ENCODE measurements around the gene RAB11FIP5.
A peak's percentile ranks its signal among the peaks of the same experiment; 100 is the strongest.

Gene RAB11FIP5

DNA sequence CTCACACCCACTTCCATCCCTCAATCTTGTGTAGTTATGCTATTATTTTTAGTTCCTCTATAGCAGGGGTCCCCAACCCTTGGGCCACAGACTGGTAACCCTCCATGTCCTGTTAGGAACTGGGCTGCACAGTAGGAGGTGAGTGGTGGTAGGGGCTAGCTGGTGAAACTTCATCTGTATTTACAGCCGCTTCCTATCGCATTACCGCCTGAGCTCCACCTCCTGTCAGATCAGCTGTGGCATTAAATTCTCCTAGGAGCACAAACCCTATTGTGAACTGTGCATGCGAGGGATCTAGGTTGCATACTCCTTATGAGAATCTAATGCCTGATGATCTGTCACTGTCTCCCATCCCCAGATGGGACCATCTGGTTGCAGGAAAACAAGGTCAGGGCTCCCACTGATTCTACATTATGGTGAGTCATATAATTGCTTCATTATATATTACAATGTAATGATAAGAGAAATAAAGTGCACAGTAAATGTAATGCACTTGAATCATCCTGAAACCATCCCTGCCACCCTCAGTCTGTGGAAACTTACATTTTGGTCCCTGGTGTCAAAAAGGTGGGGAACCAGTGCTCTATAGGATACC, 1.6 kb upstream of the RAB11FIP5 start:
- TF ChIP-seq GATA2 (IDR thresholded peaks at IDR 0.05; ENCODE audit: low read depth, low read length) (no peak), GATA3 (IDR thresholded peaks at IDR 0.05; ENCODE audit: low read depth, low read length) (no peak)

DNA sequence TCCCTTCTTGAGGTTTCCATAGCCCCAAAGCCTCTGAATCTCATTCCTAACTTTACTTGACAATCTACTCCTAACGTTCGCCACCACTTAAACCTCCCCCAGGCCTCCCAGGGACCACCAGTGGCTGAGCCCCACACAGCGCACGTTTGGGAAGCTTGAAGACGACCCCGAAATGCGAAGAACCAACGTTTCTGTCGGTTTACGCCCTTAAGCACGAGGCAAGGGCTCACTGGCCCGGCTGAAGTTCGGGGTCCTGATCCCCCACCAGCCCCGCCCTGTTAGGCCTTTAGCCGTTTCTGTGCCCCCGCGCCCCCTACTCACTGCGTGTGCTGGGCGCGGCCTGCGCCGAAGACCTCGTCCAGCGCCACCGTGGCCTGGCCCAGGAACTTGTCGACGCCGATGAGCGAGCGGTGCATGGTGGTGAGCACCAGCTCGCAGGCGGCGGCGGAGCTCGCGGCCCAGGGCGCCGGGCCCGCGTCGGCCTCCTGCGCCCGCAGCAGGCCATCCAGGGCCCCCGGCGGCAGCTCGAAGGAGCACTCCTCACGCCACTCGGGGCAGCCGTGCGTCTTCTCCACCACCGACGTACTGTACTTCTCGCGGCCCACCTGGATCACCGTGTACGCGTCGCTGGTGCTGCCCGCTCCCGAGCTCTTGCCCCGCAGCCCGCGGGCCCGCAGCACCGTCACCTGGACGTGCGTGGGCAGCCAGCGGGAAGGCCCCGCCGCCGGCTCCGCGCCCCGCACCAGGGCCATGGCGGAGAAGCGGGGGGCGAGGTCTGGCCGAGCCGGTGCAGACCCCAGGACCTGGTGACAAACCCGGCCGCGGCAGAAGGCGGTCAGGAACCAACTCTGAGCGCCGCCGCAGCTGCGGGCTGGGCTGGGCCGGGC, 479 bp downstream of the RAB11FIP5 start:
- TF ChIP-seq GATA2 (IDR thresholded peaks at IDR 0.05; ENCODE audit: low read depth, low read length): no peak
- no peak for TF ChIP-seq GATA3 (IDR thresholded peaks at IDR 0.05; ENCODE audit: low read depth, low read length)

DNA sequence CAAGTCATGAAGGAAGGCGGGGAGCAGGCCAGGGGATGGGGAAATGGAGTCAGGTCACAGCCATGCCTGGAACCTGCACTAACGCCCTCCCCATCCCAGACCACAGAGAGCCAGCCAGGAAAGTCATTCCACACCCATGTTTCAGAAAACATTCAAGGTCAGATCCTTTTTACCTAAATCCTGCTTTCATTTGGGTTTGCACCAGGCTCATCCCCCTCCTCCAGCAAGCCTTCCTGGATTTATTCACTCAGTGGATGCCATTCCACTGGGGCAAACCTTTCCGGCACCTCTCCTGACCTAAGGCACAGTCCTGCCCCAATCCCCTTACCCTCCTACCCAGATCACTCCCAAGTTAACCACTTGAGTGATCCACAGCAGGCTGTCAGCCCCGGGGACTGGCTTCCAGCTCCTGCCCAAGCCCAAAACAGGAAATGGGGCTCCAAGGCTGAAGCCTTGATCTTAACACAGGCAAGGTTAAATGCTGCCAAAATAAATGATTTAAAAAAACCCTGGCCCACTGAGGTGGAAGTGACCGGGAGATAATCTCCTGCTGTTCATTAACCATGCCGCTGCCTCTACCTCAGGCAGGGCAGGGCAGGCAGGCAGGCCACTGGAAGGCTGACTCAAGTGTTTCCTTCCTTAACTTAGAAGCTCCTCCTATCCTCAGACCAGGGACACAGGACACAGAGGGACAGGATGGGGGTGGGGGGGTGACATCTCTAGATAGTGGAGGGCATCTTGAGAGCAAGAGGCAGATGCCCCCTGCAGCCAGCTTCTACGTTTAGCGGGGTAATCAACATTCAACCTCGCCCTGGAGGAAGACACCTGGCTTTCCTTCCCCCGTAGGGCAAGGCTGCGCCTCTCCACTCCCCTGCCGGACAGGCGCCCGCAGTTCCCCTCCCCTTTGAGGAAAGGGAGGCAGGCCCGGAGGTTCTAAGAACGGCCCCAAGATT, 1.4 kb downstream of the RAB11FIP5 start:
- TF ChIP-seq GATA2 (IDR thresholded peaks at IDR 0.05; ENCODE audit: low read depth, low read length) (no peak), GATA3 (IDR thresholded peaks at IDR 0.05; ENCODE audit: low read depth, low read length) (no peak)

DNA sequence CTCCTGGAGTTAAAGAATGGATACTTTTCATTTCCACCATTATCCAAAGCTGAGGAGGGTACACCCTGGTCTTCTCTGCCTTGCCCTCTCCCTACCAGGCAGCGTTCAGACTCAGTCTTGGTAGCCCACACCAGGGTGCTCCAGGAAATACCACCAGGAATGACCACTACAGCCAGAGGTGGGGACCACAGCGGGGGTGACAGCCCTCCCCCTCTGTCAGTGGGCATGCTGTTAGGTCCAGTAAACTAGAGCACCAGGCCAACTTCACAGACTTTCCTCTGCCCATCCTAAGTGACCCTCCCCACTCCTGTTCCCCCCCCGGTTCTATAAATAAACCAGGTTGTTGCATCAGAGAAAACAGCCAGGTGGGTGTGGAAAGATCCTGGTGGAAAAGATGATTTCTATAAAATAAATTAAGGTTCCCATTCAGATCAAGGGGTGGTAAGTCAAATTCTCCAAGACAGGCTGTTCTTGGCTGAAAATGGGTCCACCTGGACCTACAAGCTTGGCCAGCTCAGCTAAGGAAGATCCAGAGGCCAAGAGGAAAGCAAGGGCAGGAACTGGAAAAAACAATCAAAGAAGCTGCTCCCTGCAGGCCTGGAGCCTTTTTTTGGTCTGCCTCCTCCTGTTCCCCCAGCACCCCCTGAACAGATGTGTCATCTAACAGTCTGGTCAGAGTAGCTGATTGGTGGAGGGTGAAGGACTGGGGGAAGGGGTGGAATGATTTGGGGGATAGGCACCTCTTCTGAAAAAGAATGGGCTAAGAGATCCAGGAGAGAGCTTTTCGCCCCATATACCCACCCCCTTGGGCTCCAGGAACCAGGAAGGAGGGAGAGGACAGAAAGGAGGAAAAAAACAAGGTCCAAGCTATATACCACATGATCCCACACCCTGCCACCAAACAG, 2.3 kb downstream of the RAB11FIP5 start:
- TF ChIP-seq GATA2 (IDR thresholded peaks at IDR 0.05; ENCODE audit: low read depth, low read length) (no peak), GATA3 (IDR thresholded peaks at IDR 0.05; ENCODE audit: low read depth, low read length) (no peak)

DNA sequence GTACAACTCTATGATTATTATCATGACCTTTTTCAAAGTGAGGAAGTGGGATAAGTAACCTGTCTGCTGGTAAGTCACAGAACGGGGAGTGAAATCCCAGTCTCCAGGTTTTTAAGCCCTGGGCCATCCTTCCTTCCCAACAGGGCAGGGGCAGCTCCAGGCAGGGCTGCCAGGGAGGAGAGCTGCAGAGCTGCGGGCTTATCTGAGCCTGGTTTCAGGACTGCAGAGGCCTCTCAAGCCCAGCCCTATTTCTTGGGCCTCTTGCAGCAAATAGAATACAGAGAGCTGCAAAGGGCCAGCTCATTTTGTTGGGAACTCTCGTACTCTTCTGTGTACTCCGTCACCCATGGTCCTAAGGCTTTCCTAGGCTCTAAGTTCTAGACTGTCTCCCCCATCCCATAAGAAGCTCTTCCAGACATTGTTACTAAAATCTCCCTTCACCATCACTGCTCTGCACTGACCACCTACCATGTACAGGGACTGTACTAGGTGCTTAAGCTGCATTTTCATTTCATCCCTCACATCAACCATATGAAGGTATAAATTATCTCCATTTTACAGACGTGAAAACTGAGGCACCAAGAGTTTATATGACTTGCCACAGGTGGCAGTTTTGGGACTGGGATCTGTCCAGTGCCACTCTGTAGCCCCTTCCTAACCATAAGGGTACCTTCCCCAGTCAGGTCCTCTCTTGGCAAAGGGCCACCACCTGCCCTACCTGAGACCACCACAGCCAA, 3.1 kb downstream of the RAB11FIP5 start:
- TF ChIP-seq GATA3 (IDR thresholded peaks at IDR 0.05; ENCODE audit: low read depth, low read length): no peak
- TF ChIP-seq GATA2 (IDR thresholded peaks at IDR 0.05; ENCODE audit: low read depth, low read length): no peak

DNA sequence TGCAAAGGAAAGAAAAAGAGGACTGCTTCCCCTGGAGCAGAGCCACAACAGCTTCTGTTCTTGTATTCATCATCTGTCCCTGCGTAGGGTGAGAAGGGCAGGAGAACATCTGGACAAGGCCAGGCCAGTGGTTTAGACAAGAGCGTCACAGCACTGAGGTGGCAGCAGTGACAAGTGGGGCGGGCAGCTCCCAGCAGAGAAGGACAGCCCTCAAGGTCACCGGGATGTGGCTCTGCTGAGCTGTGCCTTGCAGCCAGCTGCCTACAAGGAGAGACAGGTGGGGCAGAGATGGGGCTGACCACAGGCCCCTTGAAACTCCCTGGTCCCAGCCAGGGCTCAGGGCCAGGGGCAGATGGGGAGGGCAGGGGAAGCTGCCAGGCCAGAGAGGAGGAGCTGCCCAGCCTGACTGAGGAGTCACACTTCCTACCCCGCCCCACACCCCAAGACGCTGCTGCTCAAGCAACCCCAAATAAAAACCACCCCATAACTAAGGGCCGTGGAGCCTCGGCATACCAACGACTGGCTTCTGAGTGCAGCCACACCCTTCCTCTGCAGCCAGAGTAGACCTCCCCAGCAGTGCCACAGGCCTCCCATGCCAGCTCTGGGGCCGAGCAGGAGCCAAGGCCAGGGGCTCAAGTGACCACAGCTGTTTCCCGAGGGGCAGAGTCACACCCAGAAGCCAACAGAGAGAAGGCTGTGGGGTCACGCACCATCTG, 5.4 kb downstream of the RAB11FIP5 start:
- TF ChIP-seq GATA3 (IDR thresholded peaks at IDR 0.05; ENCODE audit: low read depth, low read length): no peak
- no peak for TF ChIP-seq GATA2 (IDR thresholded peaks at IDR 0.05; ENCODE audit: low read depth, low read length)

DNA sequence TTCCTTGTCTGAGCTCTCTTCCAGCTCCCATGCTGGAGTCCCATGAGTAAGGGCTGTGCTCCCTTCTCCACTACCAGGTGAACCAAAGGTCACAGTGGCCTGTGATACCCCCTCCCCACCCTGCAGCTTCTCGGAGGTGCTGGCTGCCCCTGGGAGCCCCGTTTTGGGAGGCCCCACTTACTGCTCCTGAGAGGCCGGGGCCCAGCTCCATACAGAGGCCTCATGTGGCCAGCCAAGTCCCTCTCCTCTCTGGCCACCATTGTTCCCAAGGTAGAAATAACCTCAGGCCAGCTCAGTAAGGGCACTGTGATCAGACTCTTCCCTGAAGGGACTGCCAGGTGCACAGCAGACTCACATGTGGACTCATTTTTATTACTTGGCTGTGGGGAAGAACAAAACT, 6.0 kb downstream of the RAB11FIP5 start:
- TF ChIP-seq GATA3 (IDR thresholded peaks at IDR 0.05; ENCODE audit: low read depth, low read length) (no peak), GATA2 (IDR thresholded peaks at IDR 0.05; ENCODE audit: low read depth, low read length) (no peak)

DNA sequence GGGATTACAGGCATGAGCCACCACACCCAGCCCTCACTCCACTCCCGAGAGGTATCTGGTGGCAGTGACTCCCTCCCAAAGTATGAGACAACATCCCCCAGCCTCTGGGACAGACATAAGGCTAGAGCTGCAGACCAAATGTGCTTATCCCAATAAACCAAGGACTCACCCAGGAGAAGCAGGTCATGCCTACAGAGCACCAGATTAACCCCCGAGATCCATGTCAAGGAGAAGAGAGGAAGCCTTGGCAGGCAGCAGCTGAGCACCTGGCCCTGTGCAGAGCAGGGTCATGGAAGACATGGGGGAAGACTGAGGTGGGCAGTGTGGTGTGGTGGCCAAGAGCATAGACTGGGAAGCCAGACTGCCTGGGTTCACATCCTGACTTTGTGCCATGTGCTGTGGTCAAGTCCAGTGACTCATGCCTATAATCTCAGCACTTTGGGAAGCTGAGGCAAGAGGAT, 7.2 kb downstream of the RAB11FIP5 start:
- TF ChIP-seq GATA3 (IDR thresholded peaks at IDR 0.05; ENCODE audit: low read depth, low read length) (no peak), GATA2 (IDR thresholded peaks at IDR 0.05; ENCODE audit: low read depth, low read length) (no peak)

DNA sequence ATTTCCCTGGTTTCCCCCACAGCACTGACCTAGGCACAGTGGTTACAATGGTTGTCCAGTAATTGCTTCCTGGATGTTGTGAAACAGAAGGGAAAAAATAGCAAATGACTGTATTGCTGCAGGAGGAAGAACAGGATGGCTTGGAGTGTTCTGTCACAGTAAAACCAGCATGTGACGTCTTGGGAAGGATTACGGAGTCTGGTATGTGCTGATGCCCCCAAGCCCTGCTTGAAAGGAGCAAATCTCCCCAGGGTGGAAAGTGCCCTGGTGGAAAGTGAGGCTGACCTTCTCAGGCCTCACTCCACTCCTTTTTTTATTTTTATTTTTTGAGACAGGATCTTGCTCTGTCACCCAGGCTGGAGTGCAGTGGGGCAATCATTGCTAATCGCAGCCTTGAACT, 7.8 kb downstream of the RAB11FIP5 start:
- TF ChIP-seq GATA3 (IDR thresholded peaks at IDR 0.05; ENCODE audit: low read depth, low read length): no peak
- TF ChIP-seq GATA2 (IDR thresholded peaks at IDR 0.05; ENCODE audit: low read depth, low read length): no peak

DNA sequence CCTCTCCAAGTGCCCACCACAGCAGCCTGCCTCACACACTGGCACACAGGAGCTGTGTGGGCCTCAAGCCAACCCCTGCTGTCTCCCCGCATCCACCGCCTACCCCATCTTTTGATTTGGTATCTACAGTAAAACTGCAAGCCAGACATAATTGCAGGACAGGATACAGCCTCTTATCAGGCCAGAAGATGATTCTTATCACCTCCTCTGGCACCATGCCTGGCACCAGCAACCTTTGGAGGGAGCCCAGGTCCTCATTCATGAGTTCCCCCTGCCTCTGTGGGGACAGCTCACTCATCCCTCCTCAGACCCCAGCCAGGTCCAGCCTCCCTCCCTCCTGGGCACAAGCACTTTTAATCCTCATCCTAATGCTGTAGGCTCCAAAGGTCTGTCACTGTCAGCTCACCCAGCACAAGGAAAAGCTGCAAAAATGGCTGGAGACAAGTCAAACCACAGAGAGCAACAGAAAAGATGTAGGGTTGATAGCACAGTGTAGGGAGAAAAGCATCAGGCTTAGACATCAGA, 9.7 kb downstream of the RAB11FIP5 start:
- TF ChIP-seq GATA2 (IDR thresholded peaks at IDR 0.05; ENCODE audit: low read depth, low read length): peak; percentile 99
- TF ChIP-seq GATA3 (IDR thresholded peaks at IDR 0.05; ENCODE audit: low read depth, low read length): peak; percentile 85; the same call in 1 of the 2 replicates

DNA sequence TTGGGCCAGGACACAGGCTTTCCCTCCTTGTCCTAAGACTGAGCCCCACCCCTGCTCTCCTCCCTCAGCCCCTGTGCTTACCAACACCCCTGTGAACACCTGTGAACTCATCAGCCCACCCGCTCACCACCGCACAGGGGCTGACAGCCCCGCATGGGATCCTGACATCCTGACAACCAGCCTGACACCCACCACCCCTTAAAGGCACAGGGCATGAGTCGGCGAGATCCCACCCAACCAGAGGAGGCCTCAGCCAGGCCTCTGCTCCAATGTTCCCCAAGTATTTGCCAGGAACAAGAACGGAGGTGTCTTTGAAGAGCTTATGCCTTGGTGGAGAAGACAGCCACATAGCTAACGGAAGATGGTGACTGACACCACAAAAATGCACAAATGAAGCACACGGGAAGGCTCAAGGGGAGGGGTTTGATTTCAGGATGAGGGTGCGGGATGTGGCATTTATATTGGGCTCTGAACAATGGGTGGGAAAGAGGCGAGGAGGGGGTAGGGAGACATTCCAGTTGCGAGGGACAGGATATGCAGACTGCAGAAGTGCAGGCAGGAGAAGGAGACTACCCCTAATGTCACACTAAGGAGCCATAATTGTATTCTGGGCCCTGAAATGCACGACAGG, 11.0 kb downstream of the RAB11FIP5 start:
- TF ChIP-seq GATA3 (IDR thresholded peaks at IDR 0.05; ENCODE audit: low read depth, low read length): no peak
- TF ChIP-seq GATA2 (IDR thresholded peaks at IDR 0.05; ENCODE audit: low read depth, low read length): no peak

All from SH-SY5Y (cell line).